HL-60 (cell line): ENCODE data around the gene TRPM2.

Experiments
- CTCF ChIP-seq: IDR thresholded peaks from one replicate; pipeline ENCODE4 v1.5.1; 2011; ENCODE audit warnings: low read length, control low read depth, inconsistent platforms; ENCODE audit not compliant: insufficient read depth
- POLR2AphosphoS5 ChIP-seq: IDR thresholded peaks from 2 replicates; pipeline ENCODE4 v1.6.1; 2012; ENCODE audit warnings: low read depth
- REST ChIP-seq: IDR thresholded peaks from 2 replicates; pipeline ENCODE4 v1.6.1; 2012; ENCODE audit warnings: low read depth; ENCODE audit not compliant: insufficient replicate concordance

GRCh38 chr21:44464351-44464750, 110.9 kb downstream of the TRPM2 start:
- TF ChIP-seq CTCF (no peak), REST (no peak), POLR2AphosphoS5 (no peak)
